SJSA1 (cell line): Measurements from ENCODE around the gene TMEM120B. TPM values are rescaled to one million over a fixed set of nuclear protein-coding genes. Genes with fewer than 3 reads are reported as not detected.

ENCODE experiments used
- DNase-seq, 2 experiments: peaks; one replicate each; pipeline ENCODE4 v3.0.0-alpha.2; 2015 to 2020; ENCODE audit warnings: low spot score in 2 of 2, low read depth in 1 of 2
- H3K27ac ChIP-seq: fragments of 250-450 bp; sonication (Bioruptor Pico); 2 replicates; pipeline ENCODE4 v1.5.1; 2020; ENCODE audit warnings: mild to moderate bottlenecking, moderate library complexity
- H3K27me3 ChIP-seq: fragments of 250-450 bp; sonication (Bioruptor Pico); replicated peaks from 2 replicates; pipeline ENCODE4 v1.5.1; 2020; ENCODE audit warnings: mild to moderate bottlenecking, moderate library complexity
- H3K36me3 ChIP-seq: fragments of 250-450 bp; sonication (Bioruptor Pico); 2 replicates; pipeline ENCODE4 v1.5.1; 2020; ENCODE audit warnings: mild to moderate bottlenecking
- H3K4me1 ChIP-seq: fragments of 250-450 bp; sonication (Bioruptor Pico); replicated peaks from 2 replicates; pipeline ENCODE4 v1.6.1; 2021; ENCODE audit warnings: mild to moderate bottlenecking
- H3K4me3 ChIP-seq: fragments of 250-450 bp; sonication (Bioruptor Pico); 2 replicates; pipeline ENCODE4 v1.5.1; 2020; ENCODE audit warnings: mild to moderate bottlenecking
- H3K9me3 ChIP-seq: fragments of 250-450 bp; sonication (Bioruptor Pico); replicated peaks from 2 replicates; pipeline ENCODE4 v1.5.1; 2020; ENCODE audit warnings: mild to moderate bottlenecking
- total RNA-seq: library from RNA; depleted of rRNA; stranded (reverse); fragments of >200 nt; shearing (Covaris generic); gene quantifications from 2 replicates; pipeline ENCODE4 v1.2.3, GENCODE V29; 2014

The TMEM120B gene
- total RNA-seq, 1 experiment from 2014 or later = 14.0 TPM

- H3K9me3 ChIP-seq = no peaks in the 10 kb centered on the region
- DNase-seq = peak in 1 of 2 experiments; percentile 19
- peaks cover 74% of the 10 kb centered on the region for H3K4me1 ChIP-seq
- H3K27ac ChIP-seq = no peak overlapping the region
- no peaks in the 10 kb centered on the region for H3K27me3 ChIP-seq
- H3K36me3 ChIP-seq = peaks cover 16% of the 10 kb centered on the region
- H3K4me3 ChIP-seq = no peak overlapping the region
Measured at GRCh38 chr12:121764808-121765207, 52.3 kb downstream of the TMEM120B start.

DNA sequence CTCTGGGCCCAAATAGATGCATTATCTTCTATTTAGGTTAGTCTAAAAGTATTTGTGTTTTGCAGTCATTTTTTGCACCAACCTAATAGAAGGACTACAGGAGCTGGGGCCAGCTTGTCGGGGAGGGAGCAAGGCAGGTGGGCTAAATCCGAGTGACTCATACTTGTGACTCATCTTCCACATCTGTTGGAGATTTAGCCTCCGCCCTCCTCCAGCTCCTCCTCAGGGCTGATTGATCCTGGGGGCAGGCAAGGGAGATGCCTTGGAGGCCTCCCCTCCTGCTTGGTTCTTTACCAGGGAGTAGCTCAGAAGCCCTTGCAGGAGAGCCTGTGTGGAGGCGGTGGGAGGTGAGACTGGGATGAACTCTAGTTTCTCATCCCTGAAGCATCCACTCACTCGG lies 53.0 kb downstream of the TMEM120B start:
- no peaks in the 10 kb centered on the region for H3K27me3 ChIP-seq
- no peak overlapping the region for H3K4me3 ChIP-seq
- H3K9me3 ChIP-seq = no peaks in the 10 kb centered on the region
- peak; percentile 87 to 93 for DNase-seq
- H3K36me3 ChIP-seq = peaks cover 16% of the 10 kb centered on the region
- H3K4me1 ChIP-seq = peaks cover 74% of the 10 kb centered on the region
- H3K27ac ChIP-seq = peak overlapping the region; percentile 48

DNA sequence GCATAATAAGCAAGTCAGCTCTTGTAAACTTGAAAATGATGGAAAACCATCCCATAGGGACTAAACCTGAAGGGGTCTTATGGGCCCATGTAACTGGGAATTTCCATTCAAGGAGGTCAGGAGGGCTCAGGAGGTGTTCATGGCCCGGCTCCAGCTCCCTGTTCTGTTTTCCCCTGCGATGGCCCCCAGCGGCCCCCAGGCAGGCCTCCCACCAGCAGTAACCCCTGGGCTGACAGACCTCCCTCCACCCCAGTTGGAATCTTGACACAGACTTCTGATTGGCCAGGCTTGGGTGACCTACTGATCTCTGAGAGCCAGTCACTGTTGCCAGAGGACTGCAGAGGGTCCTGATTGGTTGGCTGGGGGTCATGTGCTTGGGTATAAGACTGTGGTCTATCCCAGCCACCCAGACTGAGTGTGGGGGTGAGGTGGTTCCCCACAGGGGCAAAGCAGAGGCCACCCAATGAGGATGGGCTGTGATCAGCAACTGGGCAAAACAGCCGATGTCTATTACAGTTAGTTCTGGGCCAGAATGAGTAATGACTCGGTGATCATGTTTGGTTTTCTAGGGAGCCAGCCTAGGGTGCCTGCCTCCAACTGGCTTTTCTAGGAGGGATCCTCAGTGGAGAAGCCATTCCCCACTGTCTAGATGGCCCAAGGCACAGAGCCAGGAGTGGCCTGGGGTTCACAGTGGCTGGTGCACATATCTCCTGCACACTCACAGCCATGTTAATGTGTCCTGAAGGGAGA lies 53.9 kb downstream of the TMEM120B start:
- Histone ChIP-seq H3K4me1 (peaks cover 69% of the 10 kb centered on the region), H3K4me3 (no peak overlapping the region), H3K9me3 (no peaks in the 10 kb centered on the region), H3K27me3 (no peaks in the 10 kb centered on the region), H3K27ac (peak overlapping the region; percentile 48), H3K36me3 (peaks cover 16% of the 10 kb centered on the region)
- DNase-seq = peak; percentile 76 to 92

DNA sequence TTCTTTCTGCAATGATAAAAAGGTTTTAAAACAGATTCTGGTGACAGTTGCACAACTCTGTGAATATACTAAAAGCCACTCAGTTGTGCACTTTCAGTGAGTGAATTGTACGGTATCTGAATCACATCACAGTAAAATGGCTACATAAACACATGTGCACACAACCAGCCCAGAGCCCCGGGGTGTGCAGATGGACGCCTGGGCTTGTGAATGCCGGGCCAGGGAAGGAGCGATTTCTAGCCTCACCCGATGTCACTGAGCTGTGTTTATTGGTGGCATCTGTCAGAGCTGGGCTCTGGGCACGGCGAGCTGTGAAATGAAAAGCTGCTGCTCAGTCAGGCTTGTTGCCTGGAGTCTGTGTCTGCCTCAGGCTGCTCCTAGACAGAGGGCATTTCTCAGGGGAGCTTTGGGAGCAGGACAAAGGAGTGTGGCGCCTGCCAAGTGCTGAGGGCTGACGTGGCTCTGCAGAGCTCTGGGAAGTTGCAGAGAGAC lies 55.0 kb downstream of the TMEM120B start:
- Histone ChIP-seq H3K27ac (peak overlapping the region; percentile 35; the same call in 1 of the 2 replicates), H3K36me3 (peaks cover 12% of the 10 kb centered on the region), H3K27me3 (no peaks in the 10 kb centered on the region), H3K4me1 (peaks cover 58% of the 10 kb centered on the region), H3K4me3 (no peak overlapping the region), H3K9me3 (no peaks in the 10 kb centered on the region)
- peak; percentile 50 to 70 for DNase-seq

GRCh38 chr12:121769297-121769830 lies 56.8 kb downstream of the TMEM120B start:
- Histone ChIP-seq H3K9me3 (no peaks in the 10 kb centered on the region), H3K36me3 (peaks cover 8% of the 10 kb centered on the region), H3K27ac (no peak overlapping the region), H3K27me3 (no peaks in the 10 kb centered on the region), H3K4me1 (peaks cover 51% of the 10 kb centered on the region), H3K4me3 (no peak overlapping the region)
- no peak for DNase-seq

DNA sequence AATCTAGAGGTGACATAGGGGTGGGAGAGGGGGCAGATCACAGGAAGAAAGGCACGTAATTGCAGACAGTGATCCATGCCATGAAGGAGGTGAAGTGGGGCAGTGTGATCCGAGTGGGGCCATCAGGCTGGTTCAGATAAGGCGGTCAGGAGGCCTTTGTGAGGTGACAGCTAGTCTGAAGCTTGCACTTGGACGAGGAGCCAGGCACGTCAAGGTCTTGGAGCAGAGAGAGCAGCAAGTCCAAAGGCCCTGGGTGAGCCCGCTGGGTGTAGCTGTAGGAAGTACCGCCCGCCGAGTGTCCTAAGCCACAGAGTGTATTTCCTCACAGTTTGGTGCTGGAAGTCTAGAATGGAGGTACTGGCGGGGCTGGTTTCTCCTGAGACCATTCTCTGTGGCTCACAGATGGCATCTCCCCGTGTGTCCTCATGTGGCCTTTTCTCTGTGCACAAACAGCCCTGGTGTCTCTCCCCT lies 57.3 kb downstream of the TMEM120B start:
- H3K9me3 ChIP-seq = no peaks in the 10 kb centered on the region
- H3K4me1 ChIP-seq = peaks cover 46% of the 10 kb centered on the region
- no peak overlapping the region for H3K27ac ChIP-seq
- peaks cover 6% of the 10 kb centered on the region; the same call in 1 of the 2 replicates for H3K36me3 ChIP-seq
- no peaks in the 10 kb centered on the region for H3K27me3 ChIP-seq
- DNase-seq = no peak
- H3K4me3 ChIP-seq = no peak overlapping the region

DNA sequence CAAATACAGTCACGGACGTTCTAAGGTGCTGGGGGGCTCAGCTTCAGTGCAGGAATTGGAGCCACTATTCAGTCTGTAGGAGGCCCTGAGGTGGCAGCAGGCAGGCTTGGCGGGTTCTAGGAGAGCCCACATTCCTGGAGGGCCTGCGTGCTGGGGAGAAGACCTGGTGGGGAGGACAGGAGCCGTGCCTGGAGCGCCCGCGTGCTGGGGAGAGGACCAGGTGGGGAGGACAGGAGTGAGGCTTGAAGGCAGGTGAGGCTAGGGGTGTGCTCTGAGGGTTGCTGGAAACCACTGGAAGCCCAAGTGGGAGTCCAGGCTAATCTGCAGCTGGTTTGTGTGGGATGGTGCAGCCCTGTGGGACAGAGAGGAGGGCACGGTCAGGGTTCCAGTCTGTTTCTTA lies 57.8 kb downstream of the TMEM120B start:
- H3K36me3 ChIP-seq = peaks cover 6% of the 10 kb centered on the region; the same call in 1 of the 2 replicates
- no peaks in the 10 kb centered on the region for H3K27me3 ChIP-seq
- H3K27ac ChIP-seq = no peak overlapping the region

DNA sequence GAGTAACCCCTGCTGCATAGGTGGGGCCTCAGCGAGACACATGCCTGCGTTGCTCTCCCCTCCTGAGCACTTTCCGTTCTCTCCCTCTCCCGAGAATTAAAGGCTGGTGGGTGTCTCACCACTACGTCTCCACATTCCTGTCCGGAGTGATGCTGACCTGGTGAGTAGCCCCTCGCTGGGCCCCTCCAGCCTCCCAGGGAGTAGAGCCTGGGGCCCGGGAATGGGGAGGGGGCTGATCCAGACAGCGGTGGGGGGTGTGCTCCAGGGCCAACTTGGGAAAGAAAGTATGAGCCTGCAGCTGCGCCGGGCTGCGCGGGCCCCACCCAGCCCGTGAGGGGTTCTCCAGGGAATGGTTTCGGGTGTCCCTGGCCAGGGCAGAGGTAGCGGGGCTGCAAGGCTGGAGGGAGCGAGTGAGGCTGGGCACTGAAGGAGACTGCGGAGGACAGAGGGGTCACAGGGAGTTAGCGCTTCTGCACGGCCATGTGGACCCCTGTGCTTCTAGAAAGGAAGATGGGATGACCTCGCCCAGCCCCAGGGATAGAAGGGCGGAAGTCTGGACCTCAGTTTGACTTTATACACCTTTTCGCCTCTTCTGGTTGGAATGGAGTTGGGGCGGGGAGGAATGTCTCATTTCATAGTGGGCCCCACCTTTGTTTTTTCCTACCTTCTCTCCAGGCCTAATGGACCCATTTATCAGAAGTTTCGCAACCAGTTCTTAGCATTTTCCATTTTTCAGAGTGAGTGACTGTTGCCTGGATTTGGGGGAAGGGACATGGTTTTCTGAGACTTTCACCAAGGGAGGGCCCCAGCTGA lies 58.5 kb downstream of the TMEM120B start:
- peaks cover 9% of the 10 kb centered on the region; the same call in 1 of the 2 replicates for H3K36me3 ChIP-seq
- no peak for DNase-seq
- peaks cover 35% of the 10 kb centered on the region for H3K4me1 ChIP-seq
- H3K27me3 ChIP-seq = no peaks in the 10 kb centered on the region
- no peaks in the 10 kb centered on the region for H3K9me3 ChIP-seq
- no peak overlapping the region for H3K4me3 ChIP-seq
- H3K27ac ChIP-seq = no peak overlapping the region

More for the DNA sequence above, 57.8 kb downstream of the TMEM120B start:
- Histone ChIP-seq H3K4me1 (peaks cover 41% of the 10 kb centered on the region), H3K4me3 (no peak overlapping the region), H3K9me3 (no peaks in the 10 kb centered on the region)
- no peak for DNase-seq

DNA sequence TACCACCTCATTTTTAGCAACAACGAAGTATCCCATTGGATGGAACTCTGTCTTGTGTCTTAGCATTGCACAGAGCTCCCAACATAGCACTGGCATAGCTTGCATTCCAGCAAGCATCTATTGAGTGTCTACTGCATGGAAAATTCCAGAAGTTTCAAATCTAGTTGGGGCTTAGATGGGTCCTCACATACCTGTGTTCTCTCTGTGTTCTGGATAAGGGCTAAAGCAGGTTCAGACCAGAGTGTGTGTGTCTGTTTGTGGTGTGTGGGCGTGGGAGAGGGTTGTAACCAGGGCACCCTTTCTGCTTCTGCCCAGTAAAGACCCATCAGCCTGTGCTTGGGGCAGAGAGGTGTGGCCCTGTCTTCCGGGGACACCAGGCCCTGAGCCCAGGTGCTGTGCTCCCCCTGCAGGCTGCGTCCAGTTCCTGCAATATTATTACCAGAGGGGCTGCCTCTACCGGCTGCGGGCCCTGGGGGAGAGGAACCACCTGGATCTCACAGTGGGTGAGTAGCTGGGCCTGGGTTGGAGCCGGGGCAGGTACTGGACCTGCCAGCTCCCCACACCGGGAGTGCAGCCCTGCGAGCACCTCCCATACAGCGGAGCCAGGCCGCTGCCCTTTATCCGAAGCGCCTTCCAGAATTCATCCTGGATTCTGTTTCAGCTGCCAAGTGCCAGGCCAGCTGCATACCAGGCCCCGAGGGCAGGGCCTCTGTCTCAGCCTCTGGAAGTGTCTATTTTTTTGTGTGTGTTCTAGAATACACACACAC lies 60.6 kb downstream of the TMEM120B start:
- DNase-seq = peak; percentile 60 to 76
- Histone ChIP-seq H3K4me3 (no peak overlapping the region), H3K27me3 (no peaks in the 10 kb centered on the region), H3K9me3 (no peaks in the 10 kb centered on the region), H3K36me3 (peaks cover 11% of the 10 kb centered on the region; the same call in 1 of the 2 replicates), H3K27ac (no peak overlapping the region), H3K4me1 (peaks cover 16% of the 10 kb centered on the region)

- no peak for DNase-seq
- no peaks in the 10 kb centered on the region for H3K27me3 ChIP-seq
- peaks cover 8% of the 10 kb centered on the region; the same call in 1 of the 2 replicates for H3K36me3 ChIP-seq
- peaks cover 11% of the 10 kb centered on the region for H3K4me1 ChIP-seq
- no peak overlapping the region for H3K4me3 ChIP-seq
- H3K9me3 ChIP-seq = no peaks in the 10 kb centered on the region
- no peak overlapping the region for H3K27ac ChIP-seq
Measured at GRCh38 chr12:121774968-121775474, 62.5 kb downstream of the TMEM120B start.

DNA sequence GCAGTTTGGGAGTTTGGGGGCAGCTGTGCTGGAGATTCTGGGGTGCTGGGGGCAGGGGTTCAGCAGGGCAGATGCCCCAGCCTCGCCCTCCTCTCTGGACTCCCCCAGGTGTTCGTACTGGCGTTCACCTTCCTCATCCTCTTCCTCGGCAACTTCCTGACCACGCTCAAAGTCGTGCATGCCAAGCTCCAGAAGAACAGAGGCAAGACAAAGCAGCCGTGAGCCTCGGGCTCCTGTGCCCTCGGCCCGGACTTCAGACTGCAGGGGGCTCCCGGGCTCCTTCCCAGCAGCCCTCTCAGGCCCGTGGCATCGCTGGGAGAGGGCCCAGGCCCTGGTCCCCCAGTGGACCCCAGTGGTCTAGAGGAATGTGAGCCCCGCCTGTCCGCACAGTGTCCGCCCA lies 62.9 kb downstream of the TMEM120B start:
- Histone ChIP-seq H3K9me3 (no peaks in the 10 kb centered on the region), H3K4me3 (no peak overlapping the region), H3K27me3 (no peaks in the 10 kb centered on the region), H3K36me3 (peaks cover 8% of the 10 kb centered on the region; the same call in 1 of the 2 replicates), H3K4me1 (peaks cover 11% of the 10 kb centered on the region), H3K27ac (no peak overlapping the region)
- DNase-seq = no peak

DNA sequence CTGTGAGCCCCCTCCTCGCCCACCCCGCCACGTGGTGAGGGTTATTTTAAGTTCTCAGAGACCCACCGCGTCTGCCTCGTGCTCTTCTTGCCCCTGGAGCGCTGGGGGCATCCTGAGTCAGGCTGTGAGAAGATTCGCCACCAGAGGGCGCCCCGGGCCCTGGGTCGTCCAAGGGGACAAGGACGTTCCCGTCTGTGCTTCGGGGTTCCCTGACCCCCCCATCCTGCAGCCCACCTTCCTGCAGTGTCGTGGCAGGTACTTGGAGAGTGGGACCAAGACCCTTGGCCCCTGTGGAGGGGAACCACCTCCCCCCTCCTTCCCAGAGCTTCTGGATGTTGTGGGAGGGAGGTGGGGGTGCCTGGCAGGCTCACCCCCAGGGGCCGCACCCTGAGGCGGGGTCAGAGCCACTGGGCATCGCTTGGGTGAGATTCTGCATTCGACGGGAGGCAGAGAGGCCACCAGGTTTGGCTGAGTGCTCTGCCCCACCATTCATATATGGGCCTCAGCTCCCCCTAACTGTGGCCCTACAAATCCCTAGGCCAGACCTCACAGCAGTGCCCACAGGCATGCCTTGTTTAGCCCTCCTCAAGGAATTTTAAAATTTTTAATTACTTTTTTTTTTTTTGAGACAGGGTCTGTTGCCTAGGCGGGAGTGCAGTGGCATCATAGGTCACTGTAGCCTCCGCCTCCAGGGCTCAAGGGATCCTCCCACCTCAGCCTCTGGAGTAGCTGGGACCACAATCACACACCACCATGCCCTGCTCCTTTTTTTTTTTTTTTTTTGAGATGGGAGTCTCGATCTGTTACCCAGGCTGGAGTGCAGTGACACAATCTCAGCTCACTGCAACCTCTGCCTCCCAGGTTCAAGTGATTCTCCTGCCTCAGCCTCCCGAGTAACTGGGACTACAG lies 63.9 kb downstream of the TMEM120B start:
- DNase-seq = peak; percentile 53 to 78
- Histone ChIP-seq H3K9me3 (no peaks in the 10 kb centered on the region), H3K4me3 (no peak overlapping the region), H3K36me3 (peaks cover 8% of the 10 kb centered on the region; the same call in 1 of the 2 replicates), H3K27ac (no peak overlapping the region), H3K4me1 (peaks cover 11% of the 10 kb centered on the region), H3K27me3 (no peaks in the 10 kb centered on the region)
